Stimulated activated CD4-positive, alpha-beta T cell treated with anti-CD3 and anti-CD28 coated beads, Interleukin-12 subunit alpha, Interleukin-12 subunit beta, amount 100 ng/mL, for 48 hours (primary cell): ENCODE data around the gene MS4A10.
"Not testable (repeated sequence)": the region's sequence is repeated elsewhere in the genome, so short reads cannot be mapped to it uniquely, and the experiment has no call there.

Source experiments
- DNase-seq, 3 donors: peaks; one replicate each; pipeline ENCODE4 v3.0.0-alpha.2; 2020; ENCODE audit warnings: low read depth in 2 of 3, low spot score in 1 of 3

MS4A10 gene

GRCh38 chr11:60785136-60785535, at the start of gene MS4A10:
MS4A10 (plus strand) TSS chr11:60785333; CDS start chr11:60790336, 5,003 bp downstream.
- DNase-seq = no peak

- DNase-seq = no peak
Observed at GRCh38 chr11:60739114-60739513, 46.0 kb upstream of the MS4A10 start.

GRCh38 chr11:60740573-60740972, 44.6 kb upstream of the MS4A10 start:
- DNase-seq = no peak

GRCh38 chr11:60741421-60741820, 43.7 kb upstream of the MS4A10 start:
- no peak for DNase-seq

GRCh38 chr11:60743058-60743457, 42.1 kb upstream of the MS4A10 start:
- DNase-seq = no peak

- no peak for DNase-seq
Observed at GRCh38 chr11:60744114-60744513, 41.0 kb upstream of the MS4A10 start.

- no peak for DNase-seq
Observed at GRCh38 chr11:60747359-60747873, 37.7 kb upstream of the MS4A10 start.

- no peak for DNase-seq
Observed at GRCh38 chr11:60748225-60748624, 36.9 kb upstream of the MS4A10 start.

- no peak for DNase-seq
Observed at GRCh38 chr11:60748821-60749220, 36.3 kb upstream of the MS4A10 start.

- no peak for DNase-seq
Observed at GRCh38 chr11:60750911-60751310, 34.2 kb upstream of the MS4A10 start.

- no peak for DNase-seq
Observed at GRCh38 chr11:60753309-60753708, 31.8 kb upstream of the MS4A10 start.

- DNase-seq = no peak
Observed at GRCh38 chr11:60754887-60755286, 30.2 kb upstream of the MS4A10 start.

GRCh38 chr11:60756307-60757032, 28.7 kb upstream of the MS4A10 start, which contains the start of gene MS4A15:
MS4A15 (plus strand) TSS chr11:60756867; CDS start chr11:60763734, 6,867 bp downstream.
- DNase-seq = no peak

GRCh38 chr11:60757231-60757800, 27.8 kb upstream of the MS4A10 start:
- no peak for DNase-seq

- DNase-seq = not testable (repeated sequence)
Observed at GRCh38 chr11:60758671-60759070, 26.5 kb upstream of the MS4A10 start.

- DNase-seq = not testable (repeated sequence)
Observed at GRCh38 chr11:60759438-60760225, 25.5 kb upstream of the MS4A10 start.

- DNase-seq = no peak
Observed at GRCh38 chr11:60761436-60762190, 23.5 kb upstream of the MS4A10 start.

- DNase-seq = no peak
Observed at GRCh38 chr11:60762851-60763691, 22.1 kb upstream of the MS4A10 start.

GRCh38 chr11:60763692-60764369, 21.3 kb upstream of the MS4A10 start:
- DNase-seq = no peak

- no peak for DNase-seq
Observed at GRCh38 chr11:60764879-60765278, 20.3 kb upstream of the MS4A10 start.
